ENCODE results near the gene PRPF40A. TPM values are rescaled to one million over a fixed set of nuclear protein-coding genes. Genes with fewer than 3 reads are reported as not detected.

The PRPF40A gene
- polyA plus RNA-seq, 1 experiment, result 113 TPM

- DNase-seq (ENCODE audit: low read depth, low spot score), result no peak
- CTCF ChIA-PET, result interaction anchor here (1.7 to 2.2 kb wide), 3 partner anchors 9 to 602 kb away, joined by 6 to 8 read pairs (median 8); partner anchors contain the start of gene STAM2
- Histone ChIP-seq H3K27me3 (ENCODE audit: control insufficient read depth, insufficient read depth, low read length) (no peaks in the 10 kb centered on the region), H3K4me3 (ENCODE audit: low read depth, low read length) (no peak overlapping the region), H3K9me3 (ENCODE audit: control insufficient read depth, insufficient read depth, low read length) (no peaks in the 10 kb centered on the region), H3K27ac (ENCODE audit: low read depth, low read length) (no peak overlapping the region)
- TF ChIP-seq CTCF (IDR thresholded peaks at IDR 0.05; ENCODE audit: low read depth, low read length), result no peak
- POLR2A ChIA-PET, result no interaction called here
These were observed 78.7 kb downstream of the PRPF40A start for GRCh38 chr2:152638590-152638989.

- TF ChIP-seq CTCF (IDR thresholded peaks at IDR 0.05; ENCODE audit: low read depth, low read length), result no peak
- H3K4me3 ChIP-seq (ENCODE audit: low read depth, low read length), result no peak overlapping the region
- POLR2A ChIA-PET, result no interaction called here
- CTCF ChIA-PET, result interaction anchor here (0.5 to 2.2 kb wide), 4 partner anchors 10 to 601 kb away, joined by 5 to 8 read pairs (median 7); partner anchors contain the start of gene STAM2
- DNase-seq (ENCODE audit: low read depth, low spot score), result no peak
- H3K27ac ChIP-seq (ENCODE audit: low read depth, low read length), result no peak overlapping the region
- no peaks in the 10 kb centered on the region for H3K27me3 ChIP-seq (ENCODE audit: control insufficient read depth, insufficient read depth, low read length)
- no peaks in the 10 kb centered on the region for H3K9me3 ChIP-seq (ENCODE audit: control insufficient read depth, insufficient read depth, low read length)
These were observed 79.2 kb downstream of the PRPF40A start for GRCh38 chr2:152638056-152638455.

GRCh38 chr2:152637251-152637650 lies 80.0 kb downstream of the PRPF40A start:
- Histone ChIP-seq H3K9me3 (ENCODE audit: control insufficient read depth, insufficient read depth, low read length) (no peaks in the 10 kb centered on the region), H3K27ac (ENCODE audit: low read depth, low read length) (no peak overlapping the region), H3K27me3 (ENCODE audit: control insufficient read depth, insufficient read depth, low read length) (no peaks in the 10 kb centered on the region), H3K4me3 (ENCODE audit: low read depth, low read length) (no peak overlapping the region)
- no peak for DNase-seq (ENCODE audit: low read depth, low spot score)
- ChIA-PET CTCF (interaction anchor here (2.2 kb wide), 1 partner anchor 461 kb away, joined by 6 read pairs; the partner anchor contains the start of gene STAM2), POLR2A (no interaction called here)
- TF ChIP-seq CTCF (IDR thresholded peaks at IDR 0.05; ENCODE audit: low read depth, low read length), result no peak

GRCh38 chr2:152635635-152636298 lies 81.5 kb downstream of the PRPF40A start:
- no peak for DNase-seq (ENCODE audit: low read depth, low spot score)
- Histone ChIP-seq H3K4me3 (ENCODE audit: low read depth, low read length) (no peak overlapping the region), H3K27ac (ENCODE audit: low read depth, low read length) (no peak overlapping the region), H3K27me3 (ENCODE audit: control insufficient read depth, insufficient read depth, low read length) (no peaks in the 10 kb centered on the region), H3K9me3 (ENCODE audit: control insufficient read depth, insufficient read depth, low read length) (no peaks in the 10 kb centered on the region)
- TF ChIP-seq CTCF (IDR thresholded peaks at IDR 0.05; ENCODE audit: low read depth, low read length), result peak; percentile 80
- ChIA-PET CTCF (interaction anchor here (0.6 to 3.9 kb wide), 82 partner anchors 8 to 599 kb away, joined by 3 to 75 read pairs (median 4); partner anchors contain the start of genes FMNL2 and STAM2), POLR2A (interaction anchor here (1.8 kb wide), 1 partner anchor 460 kb away, joined by 9 read pairs; the partner anchor contains the start of gene STAM2)

GRCh38 chr2:152632736-152633135 lies 84.5 kb downstream of the PRPF40A start:
- CTCF ChIA-PET, result interaction anchor here (1.5 to 1.6 kb wide), 2 partner anchors 443 to 457 kb away, joined by 8 to 10 read pairs; no protein-coding TSS in a partner anchor
- H3K27me3 ChIP-seq (ENCODE audit: control insufficient read depth, insufficient read depth, low read length), result no peaks in the 10 kb centered on the region

More at GRCh38 chr2:152632736-152633135, 84.5 kb downstream of the PRPF40A start:
- no peak for TF ChIP-seq CTCF (IDR thresholded peaks at IDR 0.05; ENCODE audit: low read depth, low read length)
- DNase-seq (ENCODE audit: low read depth, low spot score), result no peak
- POLR2A ChIA-PET, result no interaction called here
- Histone ChIP-seq H3K27ac (ENCODE audit: low read depth, low read length) (no peak overlapping the region), H3K4me3 (ENCODE audit: low read depth, low read length) (no peak overlapping the region), H3K9me3 (ENCODE audit: control insufficient read depth, insufficient read depth, low read length) (no peaks in the 10 kb centered on the region)

Data from AG04450 (cell line).